Frontal cortex (tissue), 4 donors: ENCODE data around the gene AGPAT1. TPM values are rescaled to one million over a fixed set of nuclear protein-coding genes. Genes with fewer than 3 reads are reported as not detected.
"Not testable (repeated sequence)": the region's sequence is repeated elsewhere in the genome, so short reads cannot be mapped to it uniquely, and the experiment has no call there.

Experiments used
- DNase-seq, 2 donors: peaks; one replicate each; pipeline ENCODE4 v3.0.0; 2012; ENCODE audit warnings: low spot score in 2 of 2
- FAIRE-seq: peaks from 2 replicates; lab custom pipeline; 2012; peaks lifted over from hg19 to GRCh38; lab: Jason Lieb, UNC
- total RNA-seq: library from RNA; depleted of rRNA; stranded (reverse); fragments of >200 nt; gene quantifications from one replicate; pipeline ENCODE4 v1.2.3, GENCODE V29; 2014
- donor health status: control.
- donor health status: control.
- donor health status: control.

Gene AGPAT1
- total RNA-seq, 1 donor from 2014 or later = 14.3 TPM

DNA sequence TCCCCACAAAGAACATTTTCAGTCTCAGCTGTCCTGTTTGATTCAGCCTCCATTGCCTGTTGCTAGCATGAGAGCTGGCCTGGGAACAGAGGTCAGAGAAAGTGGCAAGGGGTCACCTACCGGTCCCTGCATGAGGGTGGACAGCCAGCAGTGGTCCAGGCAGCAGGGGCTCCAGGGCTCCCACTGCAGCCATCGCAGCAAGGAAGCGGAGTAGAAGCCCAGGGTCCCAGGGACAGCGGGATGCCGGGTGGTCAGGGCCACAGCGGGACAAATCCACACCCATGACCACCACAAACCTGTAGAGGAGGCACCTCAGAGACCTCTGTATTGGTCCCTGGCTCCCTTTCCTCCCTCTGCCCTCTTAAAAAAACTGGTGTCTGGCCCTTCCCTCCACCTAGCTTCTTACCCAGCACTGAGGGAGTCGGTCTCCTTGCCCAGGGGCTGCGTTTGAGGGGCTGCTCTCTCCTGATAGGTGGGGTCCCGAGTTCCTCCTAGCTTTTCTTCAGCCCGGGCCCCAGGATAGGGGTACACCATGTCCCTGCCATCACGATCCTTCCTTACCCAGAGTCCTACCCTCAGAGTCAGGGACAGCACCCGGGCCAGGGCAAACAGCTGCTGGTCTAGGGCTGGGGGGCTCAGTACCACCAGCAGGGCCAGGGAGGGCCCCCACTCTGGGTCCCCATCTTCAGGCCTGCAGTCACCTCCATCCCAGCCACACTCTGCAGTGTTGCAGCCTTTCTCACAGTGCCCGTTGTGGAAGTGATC lies 25.0 kb upstream of the AGPAT1 start:
- DNase-seq (no peak), FAIRE-seq (no peak)

GRCh38 chr6:32198866-32199265 lies 23.0 kb upstream of the AGPAT1 start:
- FAIRE-seq (no peak), DNase-seq (no peak)

GRCh38 chr6:32198345-32198696 lies 22.4 kb upstream of the AGPAT1 start:
- no peak for FAIRE-seq
- DNase-seq = no peak

GRCh38 chr6:32196682-32197616 lies 21.1 kb upstream of the AGPAT1 start:
- DNase-seq = no peak

DNA sequence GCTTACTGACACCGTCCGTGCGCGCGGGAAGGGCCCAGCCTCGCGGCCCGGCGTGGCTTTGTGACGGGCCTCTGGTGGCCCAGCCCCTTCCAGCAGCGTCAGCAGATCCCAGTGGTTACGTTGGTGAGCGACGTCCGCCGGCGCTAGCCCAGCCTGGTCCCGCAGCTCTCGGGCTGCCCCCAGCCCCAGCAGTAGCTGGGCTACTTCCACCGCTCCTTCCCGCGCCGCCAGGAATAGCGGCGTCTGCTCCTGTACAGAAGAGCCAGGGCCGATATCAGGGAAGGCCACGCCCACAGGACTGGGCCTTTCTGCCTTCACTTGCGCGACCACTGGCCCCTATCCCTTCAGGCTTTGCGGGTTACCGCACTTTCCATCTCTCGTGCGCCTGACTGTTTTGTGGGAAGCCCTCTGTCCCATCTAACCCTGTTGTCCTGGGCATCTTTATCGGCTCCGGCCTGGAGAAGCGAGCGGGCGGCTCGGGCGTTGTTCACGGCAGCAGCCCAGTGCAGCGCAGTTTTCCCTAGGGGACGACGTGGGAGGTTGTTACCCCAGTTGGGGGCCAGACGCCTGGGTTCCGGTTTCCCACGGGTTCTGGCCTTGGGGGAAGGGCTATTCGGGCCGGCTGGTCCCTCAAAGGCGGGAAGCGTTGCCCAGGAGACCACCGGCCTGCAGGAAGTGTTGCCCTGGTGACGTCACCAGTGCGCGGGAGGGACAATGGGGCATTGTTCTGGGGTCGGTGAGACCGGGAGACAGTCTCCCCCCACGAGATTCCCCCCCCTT lies 20.2 kb upstream of the AGPAT1 start:
- DNase-seq (peak; percentile 87 to 88), FAIRE-seq (no peak)

More at GRCh38 chr6:32196682-32197616, 21.1 kb upstream of the AGPAT1 start:
- FAIRE-seq = no peak

DNA sequence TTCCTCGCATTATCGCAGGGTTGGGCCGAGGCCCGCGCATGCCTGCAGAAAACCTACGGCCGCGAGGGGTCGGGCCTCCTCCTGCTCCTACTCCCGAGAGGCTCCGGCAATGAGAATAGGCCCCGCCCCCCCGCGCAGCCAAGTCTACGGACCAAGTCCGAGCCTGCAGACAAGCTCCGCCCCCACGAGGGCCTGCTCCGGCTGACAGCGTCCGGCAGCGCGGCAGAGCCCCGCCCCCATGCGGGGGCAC lies 19.7 kb upstream of the AGPAT1 start:
- FAIRE-seq = peak; percentile 21

DNA sequence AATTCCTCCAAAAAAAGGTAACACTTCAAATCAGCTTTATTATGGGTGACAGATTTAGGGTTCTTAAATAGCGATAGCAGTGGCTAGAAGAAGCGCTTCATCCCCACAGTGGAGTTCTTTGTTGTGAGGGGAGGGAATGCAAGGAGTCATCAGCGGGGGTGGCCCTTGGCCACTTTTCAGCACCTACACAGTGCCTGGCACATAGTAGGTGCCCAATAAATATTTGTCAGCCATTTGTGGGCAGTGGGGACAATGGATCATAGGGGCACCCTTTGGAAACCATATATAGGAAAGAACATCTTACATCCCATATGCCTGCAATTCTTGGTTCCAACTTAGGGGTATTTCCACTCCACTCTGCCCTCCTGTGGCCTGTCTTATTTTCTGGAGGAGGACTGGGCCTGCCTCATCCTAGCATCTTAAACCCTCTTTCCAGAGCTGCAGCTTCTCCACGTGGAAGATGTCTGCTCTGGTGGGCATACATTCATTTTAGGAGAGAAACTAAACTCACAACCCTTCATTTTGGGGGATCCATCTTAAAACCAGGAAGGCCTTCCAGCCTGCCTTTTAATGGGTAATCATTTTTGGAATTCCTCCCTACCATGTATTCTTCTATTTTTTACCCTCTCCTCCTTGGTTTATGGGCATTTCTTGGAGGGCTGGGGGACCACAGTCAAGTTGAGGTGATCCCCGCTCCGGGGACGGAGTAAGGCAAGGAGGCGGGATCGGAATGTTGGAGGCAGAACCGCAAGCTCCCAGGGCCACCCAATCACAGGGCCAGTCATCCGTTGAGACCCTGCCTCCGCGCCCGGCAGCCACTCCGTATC lies 19.2 kb upstream of the AGPAT1 start:
- FAIRE-seq (no peak), DNase-seq (no peak)

More for the DNA sequence above, 19.7 kb upstream of the AGPAT1 start:
- DNase-seq = peak; percentile 92 to 95

- FAIRE-seq = no peak
- DNase-seq = no peak
These were observed 18.5 kb upstream of the AGPAT1 start for GRCh38 chr6:32194388-32194787.

GRCh38 chr6:32193096-32193495 lies 17.2 kb upstream of the AGPAT1 start:
- DNase-seq, FAIRE-seq: not testable (repeated sequence)

- DNase-seq (no peak), FAIRE-seq (no peak)
These were observed 16.7 kb upstream of the AGPAT1 start, which contains the start of gene GPSM3 for GRCh38 chr6:32192608-32193039. TSS of gene GPSM3 (minus strand) at chr6:32192643. CDS start at chr6:32192513, 130 bp downstream.

DNA sequence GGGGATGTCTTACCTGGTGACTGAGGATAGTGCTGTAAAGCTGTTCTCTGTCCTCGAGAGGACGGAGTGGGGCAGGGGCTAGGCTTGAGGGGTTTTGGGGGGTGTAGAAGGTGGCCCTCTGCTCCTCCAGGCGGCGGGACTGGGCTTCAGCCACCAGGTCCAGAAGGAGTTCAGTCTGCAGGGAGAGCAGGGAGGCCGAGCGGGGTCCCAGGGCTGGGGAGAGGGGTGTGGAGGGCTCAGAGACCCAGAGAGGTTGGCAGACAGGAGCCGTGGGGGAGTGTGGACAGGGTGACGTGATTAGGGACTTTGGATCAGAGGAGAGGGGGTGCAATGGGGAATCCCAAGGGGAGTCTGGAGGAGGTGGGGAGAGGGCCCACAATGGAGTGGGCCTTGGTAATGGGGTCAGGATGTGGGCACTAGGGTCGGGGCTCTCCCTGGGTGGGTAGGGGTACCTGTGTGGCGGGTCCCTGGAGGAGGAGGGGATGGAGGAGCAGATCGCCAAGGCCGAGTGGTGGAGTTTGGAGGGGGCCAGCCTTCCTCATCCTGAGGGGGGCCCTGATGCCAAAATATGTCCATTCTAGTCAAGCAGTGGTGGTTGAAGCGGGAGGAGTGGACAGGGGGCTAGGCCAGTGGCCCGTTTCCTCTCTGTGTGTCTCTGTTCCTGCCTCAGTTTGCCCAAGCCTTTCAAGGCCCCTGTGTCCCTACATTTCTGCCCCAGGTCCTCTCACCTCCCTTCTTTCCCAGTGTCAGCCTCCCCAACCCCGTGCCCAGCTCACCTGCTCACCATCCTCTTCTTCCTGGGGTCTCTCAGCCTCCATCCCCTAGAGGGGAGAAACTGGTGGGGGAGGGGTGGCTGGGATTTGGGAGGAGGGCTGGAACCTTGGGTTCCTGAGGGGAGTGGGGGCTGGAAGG lies 16.1 kb upstream of the AGPAT1 start:
- FAIRE-seq (no peak), DNase-seq (no peak)

DNA sequence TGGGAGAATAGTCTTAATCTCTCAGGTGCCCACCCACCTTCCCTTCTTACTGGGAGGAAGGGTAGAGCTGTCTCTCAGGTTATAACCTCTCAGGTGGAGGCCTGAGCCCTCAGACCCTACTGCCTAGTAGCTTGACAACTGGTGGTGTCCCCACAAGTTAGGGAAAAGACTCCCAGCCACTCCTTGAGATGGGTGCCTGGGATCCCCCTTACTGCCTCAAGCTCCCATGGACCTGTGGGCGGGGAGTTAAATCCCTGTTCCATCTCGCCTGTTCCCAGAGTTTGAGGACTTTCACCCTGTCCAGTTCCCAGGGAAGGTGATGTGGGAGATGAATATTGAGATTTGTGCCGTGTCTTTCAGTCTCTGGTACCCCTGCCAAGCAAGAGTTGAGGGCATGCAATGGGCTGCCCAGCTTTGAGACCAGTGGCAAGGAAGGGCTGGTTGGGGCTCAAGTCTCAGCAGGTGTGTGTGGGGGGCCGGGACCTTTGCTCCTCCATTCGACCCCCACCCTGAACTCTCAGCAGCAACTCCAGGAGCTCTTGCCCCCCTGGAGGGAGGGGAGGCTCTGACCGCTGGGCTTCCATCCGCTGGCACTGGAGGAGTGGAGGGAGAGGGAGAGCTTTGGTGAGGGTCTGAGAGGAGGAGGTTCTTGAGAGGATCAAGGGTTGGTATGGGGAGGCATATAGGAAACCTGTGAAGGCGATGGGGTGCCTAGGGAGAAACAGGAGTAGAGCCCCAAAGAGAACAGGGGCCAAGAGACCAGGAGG lies 15.2 kb upstream of the AGPAT1 start:
- DNase-seq (no peak), FAIRE-seq (no peak)

DNA sequence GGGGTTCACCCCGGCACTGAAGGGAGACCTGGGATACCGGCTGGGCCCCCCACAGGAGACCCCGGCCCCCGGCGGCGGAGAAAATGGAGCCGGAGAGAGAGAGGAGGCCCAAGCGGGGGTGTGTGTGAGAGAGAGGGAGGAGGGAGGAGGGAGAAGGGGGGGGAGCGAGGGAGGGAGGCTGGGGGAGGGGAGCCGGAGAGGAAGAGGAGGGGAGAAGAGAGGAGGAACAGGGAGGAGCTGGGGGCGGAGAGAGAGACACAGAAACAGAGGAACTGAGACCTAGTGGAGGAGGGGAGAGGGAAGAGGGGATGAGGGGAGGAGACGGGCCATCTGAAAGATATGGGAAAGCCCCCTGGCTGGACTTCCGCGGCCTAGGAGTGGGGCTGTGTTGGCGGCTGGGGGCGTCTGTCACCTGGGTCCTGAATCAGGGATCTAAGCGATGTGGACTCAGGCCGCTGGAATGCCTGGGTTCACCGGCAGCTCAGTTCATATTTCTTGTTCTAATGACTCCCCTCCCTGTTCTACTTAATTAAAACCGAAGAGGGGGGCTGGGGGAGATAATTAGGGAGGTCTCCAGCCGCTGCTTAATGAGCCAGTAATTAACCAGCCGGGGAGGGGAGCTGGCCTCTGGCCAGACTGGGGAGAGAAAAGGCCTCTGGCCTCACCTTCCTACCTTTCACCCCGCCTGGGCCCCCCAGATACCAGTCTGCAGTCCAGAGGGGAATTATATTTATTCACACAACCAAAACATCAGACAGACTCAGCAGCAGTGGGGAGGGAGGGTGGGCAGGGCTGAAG lies 14.4 kb upstream of the AGPAT1 start, which contains the start of gene PBX2:
PBX2 (minus strand) TSS at position 149 of the 798 bp plus-strand sequence. CDS start 287 bp downstream, outside the sequence.
- no peak for FAIRE-seq
- DNase-seq = peak; percentile 82 to 87

DNA sequence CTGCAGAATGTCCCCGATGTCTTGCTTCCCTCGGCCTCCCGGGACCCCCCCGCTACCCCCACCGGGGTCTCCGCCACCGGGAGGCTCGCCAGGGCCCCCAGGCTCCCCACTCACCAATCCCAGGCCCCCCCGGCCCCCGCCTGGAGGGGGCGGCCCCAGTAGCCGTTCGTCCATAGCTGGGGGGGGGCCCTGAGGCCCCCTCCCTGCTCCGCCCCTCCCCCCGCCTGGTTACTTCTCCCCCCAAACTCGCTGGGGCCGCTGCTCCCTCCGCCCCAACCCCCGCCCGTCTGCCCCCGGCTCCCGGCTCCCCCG lies 13.8 kb upstream of the AGPAT1 start:
- DNase-seq = no peak

DNA sequence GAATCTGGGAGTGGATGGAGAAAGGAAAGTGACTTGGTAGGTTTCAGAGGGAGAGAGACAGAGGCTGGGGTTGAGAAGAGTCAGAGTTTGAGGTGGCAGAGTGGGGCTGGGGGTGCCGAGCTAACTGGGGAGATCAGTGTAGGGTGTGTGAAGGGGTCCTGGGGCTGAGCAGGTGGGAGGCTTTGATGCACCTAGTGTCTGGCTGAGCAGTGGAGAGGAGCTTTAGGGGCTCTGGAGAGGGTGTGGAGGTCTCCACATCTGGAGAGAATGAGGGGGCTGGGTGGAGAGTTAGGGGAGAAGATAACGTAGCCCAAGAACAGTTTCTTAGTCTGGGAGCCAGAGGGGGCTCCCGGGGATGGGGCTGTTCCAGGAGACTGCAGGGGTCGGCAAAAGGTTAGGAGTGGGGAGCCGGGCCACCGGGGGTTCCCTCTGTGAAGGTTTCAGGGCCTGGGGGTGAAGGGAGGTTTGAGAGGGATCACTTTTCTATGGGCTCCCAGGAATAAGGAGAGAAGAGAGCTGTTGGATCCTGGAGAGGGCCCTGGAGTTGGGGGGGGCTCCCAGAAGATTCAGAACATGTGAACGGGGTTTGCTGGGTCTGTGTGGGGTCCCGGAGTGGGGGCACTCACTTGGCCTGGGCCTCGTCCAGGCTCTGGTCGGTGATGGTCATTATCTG lies 13.3 kb upstream of the AGPAT1 start:
- DNase-seq (no peak), FAIRE-seq (no peak)

More for the DNA sequence above, 13.8 kb upstream of the AGPAT1 start:
- no peak for FAIRE-seq

- FAIRE-seq (no peak), DNase-seq (no peak)
These were observed 12.6 kb upstream of the AGPAT1 start for GRCh38 chr6:32188381-32189068.
